Mesendoderm (in vitro differentiated cells): Measurements from ENCODE around the gene ENPP7.

ENCODE experiments used
- DNase-seq: peaks from one replicate; pipeline ENCODE4 v3.0.0; 2013
- H2AK5ac ChIP-seq: 2 replicates; pipeline ENCODE4 v1.6.1; 2013; ENCODE audit warnings: low read length, inconsistent platforms
- H2BK120ac ChIP-seq: 2 replicates; pipeline ENCODE4 v1.6.1; 2013; ENCODE audit warnings: low read depth, mild to moderate bottlenecking, low read length, moderate library complexity, mixed read lengths
- H2BK15ac ChIP-seq: replicated peaks from 2 replicates; pipeline ENCODE4 v1.6.1; 2013; ENCODE audit warnings: low read depth, mild to moderate bottlenecking, moderate library complexity
- H2BK5ac ChIP-seq: 2 replicates; pipeline ENCODE4 v1.6.1; 2013; ENCODE audit warnings: low read length, inconsistent platforms
- H3K18ac ChIP-seq: 2 replicates; pipeline ENCODE4 v1.6.1; 2013; ENCODE audit warnings: mild to moderate bottlenecking, low read length, mixed read lengths
- H3K23ac ChIP-seq: one replicate; pipeline ENCODE4 v1.6.1; 2013; ENCODE audit warnings: low read length
- H3K27ac ChIP-seq: 2 replicates; pipeline ENCODE4 v1.5.1; 2013; ENCODE audit warnings: low read depth, mild to moderate bottlenecking, inconsistent platforms, low read length, moderate library complexity
- H3K27me3 ChIP-seq: 2 replicates; pipeline ENCODE4 v1.6.1; 2013; ENCODE audit warnings: low read length, control low read depth, mild to moderate bottlenecking, inconsistent platforms; ENCODE audit not compliant: insufficient read depth, poor library complexity
- H3K36me3 ChIP-seq: 2 replicates; pipeline ENCODE4 v1.6.1; 2013; ENCODE audit warnings: low read length, inconsistent platforms; ENCODE audit not compliant: control insufficient read depth, insufficient read depth
- H3K4ac ChIP-seq: one replicate; pipeline ENCODE4 v1.6.1; 2013; ENCODE audit warnings: low read depth, mild to moderate bottlenecking, low read length, moderate library complexity
- H3K4me1 ChIP-seq: 2 replicates; pipeline ENCODE4 v1.6.1; 2013; ENCODE audit warnings: low read depth, low read length, inconsistent platforms; ENCODE audit not compliant: control insufficient read depth
- H3K4me2 ChIP-seq: 2 replicates; pipeline ENCODE4 v1.6.1; 2013; ENCODE audit warnings: low read length
- H3K4me3 ChIP-seq: 2 replicates; pipeline ENCODE4 v1.5.1; 2013; ENCODE audit warnings: mild to moderate bottlenecking, low read length
- H3K56ac ChIP-seq: one replicate; pipeline ENCODE4 v1.6.1; 2013; ENCODE audit warnings: low read length
- H3K79me1 ChIP-seq: 2 replicates; pipeline ENCODE4 v1.6.1; 2013; ENCODE audit warnings: low read length, inconsistent platforms
- H3K79me2 ChIP-seq: 2 replicates; pipeline ENCODE4 v1.6.1; 2013; ENCODE audit warnings: mild to moderate bottlenecking, low read length; ENCODE audit not compliant: control insufficient read depth, insufficient read depth
- H3K9ac ChIP-seq: 2 replicates; pipeline ENCODE4 v1.6.1; 2013; ENCODE audit warnings: low read length, inconsistent platforms
- H4K5ac ChIP-seq: one replicate; pipeline ENCODE4 v1.6.1; 2013; ENCODE audit warnings: low read length
- H4K8ac ChIP-seq: one replicate; pipeline ENCODE4 v1.6.1; 2013; ENCODE audit warnings: low read depth, mild to moderate bottlenecking, control low read depth, low read length, moderate library complexity
- WGBS: extraction: QIAGEN DNeasy Blood & Tissue Kit; methylation state at CpG from one replicate; pipeline ENCODE4 v1.1.7; 2013; ENCODE audit warnings: low lambda C conversion rate, missing lambda C conversion rate; ENCODE audit not compliant: insufficient coverage; ENCODE audit errors: extremely low coverage; 5-methylcytosine and 5-hydroxymethylcytosine counted together

ENPP7 gene

GRCh38 chr17:79742589-79742918 lies 11.8 kb downstream of the ENPP7 start:
- Histone ChIP-seq H3K4me2 (no peak overlapping the region), H3K56ac (no peak overlapping the region), H3K79me2 (no peaks in the 10 kb centered on the region), H3K36me3 (no peaks in the 10 kb centered on the region), H3K4me1 (no peaks in the 10 kb centered on the region), H3K18ac (no peak overlapping the region), H4K5ac (no peak overlapping the region), H3K27me3 (peaks cover 14% of the 10 kb centered on the region), H2BK15ac (no peak overlapping the region), H3K23ac (no peak overlapping the region), H3K9ac (no peak overlapping the region), H3K4ac (no peak overlapping the region), H3K27ac (no peak overlapping the region), H4K8ac (no peak overlapping the region), H3K4me3 (no peak overlapping the region), H3K79me1 (no peaks in the 10 kb centered on the region), H2AK5ac (no peak overlapping the region), H2BK5ac (no peak overlapping the region), H2BK120ac (no peak overlapping the region)
- no CpG with 5 or more reads among the region's 1 CpG for WGBS
- no peak for DNase-seq

GRCh38 chr17:79742951-79743476 lies 12.3 kb downstream of the ENPP7 start:
- no peak overlapping the region for H3K18ac ChIP-seq
- H4K8ac ChIP-seq, result no peak overlapping the region
- H2BK5ac ChIP-seq, result no peak overlapping the region
- H3K4me1 ChIP-seq, result no peaks in the 10 kb centered on the region
- no peak overlapping the region for H3K4me3 ChIP-seq
- no peak overlapping the region for H3K9ac ChIP-seq
- H2BK15ac ChIP-seq, result no peak overlapping the region
- WGBS, result no CpG with 5 or more reads among the region's 7 CpGs
- no peak overlapping the region for H2BK120ac ChIP-seq
- DNase-seq, result no peak
- no peak overlapping the region for H2AK5ac ChIP-seq
- H3K79me1 ChIP-seq, result no peaks in the 10 kb centered on the region
- H3K79me2 ChIP-seq, result no peaks in the 10 kb centered on the region
- H4K5ac ChIP-seq, result no peak overlapping the region
- no peak overlapping the region for H3K27ac ChIP-seq
- no peaks in the 10 kb centered on the region for H3K36me3 ChIP-seq
- no peak overlapping the region for H3K4me2 ChIP-seq
- no peak overlapping the region for H3K23ac ChIP-seq
- H3K4ac ChIP-seq, result no peak overlapping the region
- peaks cover 18% of the 10 kb centered on the region for H3K27me3 ChIP-seq
- H3K56ac ChIP-seq, result no peak overlapping the region

- H4K5ac ChIP-seq, result no peak overlapping the region
- no peaks in the 10 kb centered on the region for H3K4me1 ChIP-seq
- H2BK5ac ChIP-seq, result no peak overlapping the region
- H3K27me3 ChIP-seq, result peaks cover 24% of the 10 kb centered on the region
- no peak overlapping the region for H3K18ac ChIP-seq
- no peak overlapping the region for H3K56ac ChIP-seq
- no peak overlapping the region for H3K4me2 ChIP-seq
- no peak overlapping the region for H3K27ac ChIP-seq
- H2BK15ac ChIP-seq, result no peak overlapping the region
- no peak overlapping the region for H3K23ac ChIP-seq
- no peaks in the 10 kb centered on the region for H3K79me2 ChIP-seq
- no peak overlapping the region for H2BK120ac ChIP-seq
- H3K79me1 ChIP-seq, result no peaks in the 10 kb centered on the region
- no peak overlapping the region for H2AK5ac ChIP-seq
- no peak overlapping the region for H4K8ac ChIP-seq
- no peaks in the 10 kb centered on the region for H3K36me3 ChIP-seq
- no peak overlapping the region for H3K9ac ChIP-seq
- no peak overlapping the region for H3K4me3 ChIP-seq
- no CpG with 5 or more reads among the region's 5 CpGs for WGBS
- DNase-seq, result no peak
- H3K4ac ChIP-seq, result no peak overlapping the region
Observed at GRCh38 chr17:79743614-79744013, 12.9 kb downstream of the ENPP7 start.

- Histone ChIP-seq H3K79me2 (no peaks in the 10 kb centered on the region), H2AK5ac (no peak overlapping the region), H4K5ac (no peak overlapping the region), H3K79me1 (no peaks in the 10 kb centered on the region), H3K4me1 (no peaks in the 10 kb centered on the region), H3K18ac (no peak overlapping the region), H3K36me3 (no peaks in the 10 kb centered on the region), H3K56ac (no peak overlapping the region), H3K27me3 (peaks cover 32% of the 10 kb centered on the region), H3K4me2 (no peak overlapping the region), H3K4ac (no peak overlapping the region), H2BK15ac (no peak overlapping the region), H2BK120ac (no peak overlapping the region), H4K8ac (no peak overlapping the region), H3K4me3 (no peak overlapping the region), H3K23ac (no peak overlapping the region), H3K27ac (no peak overlapping the region), H3K9ac (no peak overlapping the region), H2BK5ac (no peak overlapping the region)
- DNase-seq, result no peak
- WGBS, result no CpG with 5 or more reads among the region's 6 CpGs
Observed at GRCh38 chr17:79745641-79746105, 14.9 kb downstream of the ENPP7 start.

GRCh38 chr17:79746889-79747507 lies 16.3 kb downstream of the ENPP7 start:
- H3K79me1 ChIP-seq, result no peaks in the 10 kb centered on the region
- no peaks in the 10 kb centered on the region for H3K4me1 ChIP-seq
- no peak overlapping the region for H4K8ac ChIP-seq
- no peak overlapping the region for H3K27ac ChIP-seq
- H3K4me2 ChIP-seq, result no peak overlapping the region
- peak; percentile 30 for DNase-seq
- H3K23ac ChIP-seq, result no peak overlapping the region
- H4K5ac ChIP-seq, result no peak overlapping the region
- no peak overlapping the region for H3K4me3 ChIP-seq
- H3K56ac ChIP-seq, result no peak overlapping the region
- H2AK5ac ChIP-seq, result no peak overlapping the region
- no peak overlapping the region for H2BK120ac ChIP-seq
- H3K4ac ChIP-seq, result no peak overlapping the region
- H3K79me2 ChIP-seq, result no peaks in the 10 kb centered on the region
- H3K27me3 ChIP-seq, result peaks cover 29% of the 10 kb centered on the region
- no peak overlapping the region for H2BK15ac ChIP-seq
- H3K18ac ChIP-seq, result no peak overlapping the region
- H2BK5ac ChIP-seq, result no peak overlapping the region
- H3K36me3 ChIP-seq, result no peaks in the 10 kb centered on the region
- no CpG with 5 or more reads among the region's 22 CpGs for WGBS
- no peak overlapping the region for H3K9ac ChIP-seq
